Liver (tissue), 9 donors: ENCODE data around the gene BCAS1. TPM values are rescaled to one million over a fixed set of nuclear protein-coding genes. Genes with fewer than 3 reads are reported as not detected.

Experiments used
- DNase-seq: peaks from one replicate; pipeline ENCODE4 v3.0.0-alpha.2; 2017; ENCODE audit warnings: low spot score
- H3K27ac ChIP-seq, 2 donors: one replicate each; pipeline ENCODE4 v1.7.0; 2013; ENCODE audit warnings: inconsistent platforms in 2 of 2, low read length in 2 of 2, control low read depth in 1 of 2, low read depth in 1 of 2, mild to moderate bottlenecking in 1 of 2
- H3K27me3 ChIP-seq, 4 donors: one replicate each; pipeline versions ENCODE4 v1.6.1 to v1.7.0; 2013; ENCODE audit warnings: low read length in 3 of 4, inconsistent platforms in 1 of 4, mild to moderate bottlenecking in 1 of 4, moderate library complexity in 1 of 4; ENCODE audit not compliant: control insufficient read depth in 4 of 4, insufficient read depth in 4 of 4
- H3K36me3 ChIP-seq, 4 donors: one replicate each; pipeline versions ENCODE4 v1.6.1 to v1.7.0; 2013; ENCODE audit warnings: low read length in 3 of 4, mild to moderate bottlenecking in 3 of 4, low read depth in 1 of 4, moderate library complexity in 1 of 4; ENCODE audit not compliant: control insufficient read depth in 4 of 4, insufficient read depth in 3 of 4
- H3K4me1 ChIP-seq, 4 donors: one replicate each; pipeline versions ENCODE4 v1.6.1 to v1.7.0; 2013; ENCODE audit warnings: low read length in 3 of 4, mild to moderate bottlenecking in 3 of 4, moderate library complexity in 1 of 4; ENCODE audit not compliant: control insufficient read depth in 4 of 4, insufficient read depth in 4 of 4
- H3K4me3 ChIP-seq, 3 donors: one replicate each; pipeline versions ENCODE4 v1.6.1 to v1.7.0; 2013; ENCODE audit warnings: low read length in 3 of 3, control low read depth in 1 of 3, low read depth in 1 of 3, mild to moderate bottlenecking in 1 of 3
- H3K9ac ChIP-seq, 2 donors: one replicate each; pipeline ENCODE4 v1.7.0; 2013; ENCODE audit warnings: low read length in 2 of 2, mild to moderate bottlenecking in 2 of 2, moderate library complexity in 2 of 2, control low read depth in 1 of 2, low read depth in 1 of 2
- H3K9me3 ChIP-seq, 4 donors: one replicate each; pipeline versions ENCODE4 v1.6.1 to v1.7.0; 2013; ENCODE audit warnings: low read length in 3 of 4; ENCODE audit not compliant: control insufficient read depth in 4 of 4
- ATF3 ChIP-seq: IDR thresholded peaks from 2 replicates; pipeline ENCODE4 v1.6.1; 2016; ENCODE audit warnings: antibody characterized with exemption
- CTCF ChIP-seq: fragments of 150-350 bp; IDR thresholded peaks from 2 replicates; pipeline ENCODE4 v1.5.1; 2017; ENCODE audit warnings: improper control_type of control experiment, low read depth, low read length; ENCODE audit not compliant: missing input control
- EGR1 ChIP-seq, 2 donors: IDR thresholded peaks; 2 replicates each; pipeline ENCODE4 v1.6.1; 2016 to 2018; ENCODE audit warnings: antibody characterized with exemption in 2 of 2, low read depth in 2 of 2
- FOXA1 ChIP-seq: IDR thresholded peaks from 2 replicates; pipeline ENCODE4 v1.6.1; 2016; ENCODE audit warnings: antibody characterized with exemption
- FOXA2 ChIP-seq: IDR thresholded peaks from 2 replicates; pipeline ENCODE4 v1.6.1; 2016; ENCODE audit warnings: antibody characterized with exemption
- HNF4G ChIP-seq: IDR thresholded peaks from 2 replicates; pipeline ENCODE4 v1.6.1; 2016; ENCODE audit warnings: antibody characterized with exemption
- JUND ChIP-seq, 2 donors: IDR thresholded peaks; 2 replicates each; pipeline ENCODE4 v1.6.1; 2016; ENCODE audit warnings: antibody characterized with exemption in 2 of 2
- MAX ChIP-seq: IDR thresholded peaks from 2 replicates; pipeline ENCODE4 v1.6.1; 2016; ENCODE audit warnings: antibody characterized with exemption
- NR2F2 ChIP-seq: IDR thresholded peaks from 2 replicates; pipeline ENCODE4 v1.6.1; 2016; ENCODE audit warnings: antibody characterized with exemption
- REST ChIP-seq: IDR thresholded peaks from 2 replicates; pipeline ENCODE4 v1.6.1; 2016; ENCODE audit warnings: antibody characterized with exemption, mild to moderate bottlenecking
- RXRA ChIP-seq, 2 donors: IDR thresholded peaks; 2 replicates each; pipeline ENCODE4 v1.6.1; 2017 to 2018; ENCODE audit warnings: antibody characterized with exemption in 2 of 2, mild to moderate bottlenecking in 1 of 2
- SP1 ChIP-seq: IDR thresholded peaks from 2 replicates; pipeline ENCODE4 v1.6.1; 2018; ENCODE audit warnings: antibody characterized with exemption, mild to moderate bottlenecking
- TAF1 ChIP-seq: conservative IDR thresholded peaks from 2 replicates; pipeline ENCODE4 v1.6.1; 2016; ENCODE audit warnings: antibody characterized with exemption, mild to moderate bottlenecking
- ZBTB33 ChIP-seq: IDR thresholded peaks from 2 replicates; pipeline ENCODE4 v1.6.1; 2016; ENCODE audit warnings: antibody characterized with exemption
- WGBS: extraction: QIAGEN DNeasy Blood & Tissue Kit; methylation state at CpG from one replicate; pipeline ENCODE4 v1.1.7; 2013; 5-methylcytosine and 5-hydroxymethylcytosine counted together
- polyA plus RNA-seq, 2 donors: library from polyadenylated mRNA; stranded (reverse) in 1 of 2; unstranded in 1 of 2; fragments of 200-250 nt in 1 of 2; fragments of >200 nt in 1 of 2; fragmentation: Nextera tagmentation in 1 of 2; extraction: Ambion mirVana in 1 of 2; gene quantifications; one replicate each; pipeline versions ENCODE4 v1.2.1 to v1.2.3, GENCODE V29; 2013 to 2015
- total RNA-seq, 2 donors: library from RNA; depleted of rRNA; stranded (reverse); fragments of >200 nt; gene quantifications; one replicate each; pipeline ENCODE4 v1.2.3, GENCODE V29; 2014
- donor health status: healthy.
- donor health status: healthy.
- donor health status: healthy.
- donor health status: healthy.
- donor health status: healthy.

Gene BCAS1
- total and polyA plus RNA-seq, 4 donors: under 0.01 to 0.93 (median 0.04) TPM

- Histone ChIP-seq H3K27ac (no peak overlapping the region), H3K4me3 (no peak overlapping the region), H3K36me3 (no peaks in the 10 kb centered on the region), H3K9me3 (peaks cover 0 to 1% (median 0%) of the 10 kb centered on the region in 4 donors), H3K27me3 (peaks cover 0 to 4% (median 1%) of the 10 kb centered on the region in 4 donors), H3K4me1 (no peaks in the 10 kb centered on the region), H3K9ac (no peak overlapping the region)
- TF ChIP-seq CTCF: no peak
- WGBS: 92% methylated on average over 4 of the region's 4 CpGs
- DNase-seq: no peak
These were observed 29.1 kb downstream of the BCAS1 start for GRCh38 chr20:54041336-54041735.

GRCh38 chr20:54040531-54040930 lies 29.9 kb downstream of the BCAS1 start:
- TF ChIP-seq FOXA1: no peak
- no peak for TF ChIP-seq MAX
- no peak for TF ChIP-seq NR2F2
- no peak for TF ChIP-seq RXRA (IDR thresholded peaks at IDR 0.05)
- no peak for TF ChIP-seq SP1
- no peak for TF ChIP-seq TAF1
- TF ChIP-seq EGR1 (IDR thresholded peaks at IDR 0.05; ENCODE audit: low read depth in 2 of 2): no peak
- no peak for TF ChIP-seq ATF3
- no peak for TF ChIP-seq FOXA2
- TF ChIP-seq JUND (IDR thresholded peaks at IDR 0.05): no peak
- TF ChIP-seq HNF4G: no peak
- no peak for TF ChIP-seq REST
- TF ChIP-seq ZBTB33: no peak
- no peak for DNase-seq
- H3K36me3 ChIP-seq: no peaks in the 10 kb centered on the region
- peaks cover 0 to 1% (median 0%) of the 10 kb centered on the region in 4 donors for H3K9me3 ChIP-seq
- H3K27ac ChIP-seq: no peak overlapping the region
- H3K4me1 ChIP-seq: no peaks in the 10 kb centered on the region
- H3K27me3 ChIP-seq: peaks cover 0 to 4% (median 1%) of the 10 kb centered on the region in 4 donors
- 72% methylated on average over 3 of the region's 3 CpGs for WGBS
- no peak overlapping the region for H3K4me3 ChIP-seq
- no peak overlapping the region for H3K9ac ChIP-seq
